Endothelial cell of umbilical vein (primary cell): ENCODE measurements around the gene GGA1. TPM values are rescaled to one million over a fixed set of nuclear protein-coding genes. Genes with fewer than 3 reads are reported as not detected.

ENCODE experiments used
- BruUV-seq: library from RNA; stranded (reverse); fragments of 400-500 nt; replicated peaks from 2 replicates; lab custom pipeline; 2021; lab: Mats Ljungman, UMichigan
- CTCF ChIA-PET: fragments of 300-600, 350-600 bp; sonication (Branson Sonifier 250); formaldehyde crosslinking; loops from one replicate; lab custom pipeline; 2021; ENCODE audit warnings: antibody characterized with exemption, inconsistent platforms; lab: Charles Lee
- POLR2A ChIA-PET: fragments of 300-600, 350-600 bp; sonication (Branson Sonifier 250); formaldehyde crosslinking; loops from one replicate; lab custom pipeline; 2021; ENCODE audit warnings: antibody characterized with exemption, inconsistent platforms; lab: Charles Lee
- DNase-seq: peaks from one replicate; pipeline ENCODE4 v3.0.0-alpha.2; 2011; ENCODE audit warnings: low read depth, low spot score
- FAIRE-seq: peaks from 2 replicates; lab custom pipeline; 2011; peaks lifted over from hg19 to GRCh38; lab: Jason Lieb, UNC
- H2AFZ ChIP-seq: 2 replicates; pipeline ENCODE4 v1.6.0; 2012; ENCODE audit warnings: low read depth, low read length, control low read depth, inconsistent platforms
- H3K27ac ChIP-seq: 2 replicates; pipeline ENCODE4 v1.5.1; 2011; ENCODE audit warnings: low read depth, mild to moderate bottlenecking, control low read depth, low read length, moderate library complexity; ENCODE audit not compliant: insufficient read depth
- H3K27me3 ChIP-seq, 2 experiments: 2 replicates each; pipeline versions ENCODE4 v1.6.0 to v1.6.1; 2011; ENCODE audit warnings: low read length in 2 of 2, mixed read lengths in 1 of 2; ENCODE audit not compliant: control insufficient read depth in 2 of 2, insufficient read depth in 2 of 2
- H3K36me3 ChIP-seq, 2 experiments: 2 replicates in 1 of 2; 3 replicates in 1 of 2; pipeline ENCODE4 v1.5.1; 2011; ENCODE audit warnings: low read length in 2 of 2, mild to moderate bottlenecking in 1 of 2, moderate library complexity in 1 of 2; ENCODE audit not compliant: control insufficient read depth in 2 of 2, insufficient read depth in 2 of 2; ENCODE audit errors: extremely low read depth in 1 of 2
- H3K4me1 ChIP-seq: 3 replicates; pipeline ENCODE4 v1.5.1; 2011; ENCODE audit warnings: mild to moderate bottlenecking, low read length; ENCODE audit not compliant: control insufficient read depth, insufficient read depth; ENCODE audit errors: extremely low read depth
- H3K4me2 ChIP-seq: 2 replicates; pipeline ENCODE4 v1.6.1; 2011; ENCODE audit warnings: low read length, control low read depth, mixed read lengths; ENCODE audit not compliant: insufficient read depth
- H3K4me3 ChIP-seq, 3 experiments: fragments of 200-600 bp in 1 of 3; sonication (generic), shearing (Covaris generic) in 1 of 3; replicated peaks in 1 of 3; 2 replicates each; pipeline ENCODE4 v1.5.1; 2011 to 2016; ENCODE audit warnings: control low read depth in 3 of 3, low read length in 3 of 3, mild to moderate bottlenecking in 2 of 3, inconsistent platforms in 1 of 3, low read depth in 1 of 3, moderate library complexity in 1 of 3; ENCODE audit not compliant: insufficient read depth in 1 of 3
- H3K79me2 ChIP-seq: 2 replicates; pipeline ENCODE4 v1.6.0; 2012; ENCODE audit warnings: low read length, inconsistent platforms; ENCODE audit not compliant: control insufficient read depth, insufficient read depth
- H3K9ac ChIP-seq: replicated peaks from 2 replicates; pipeline ENCODE3; 2011; ENCODE audit warnings: low read length, control low read depth; ENCODE audit not compliant: insufficient read depth; ENCODE audit errors: extremely low read depth
- H3K9me1 ChIP-seq: replicated peaks from 3 replicates; pipeline ENCODE4 v1.6.0; 2011; ENCODE audit warnings: mild to moderate bottlenecking, low read length; ENCODE audit not compliant: control insufficient read depth, insufficient read depth; ENCODE audit errors: extremely low read depth
- H3K9me3 ChIP-seq: replicated peaks from 2 replicates; pipeline ENCODE4 v1.5.1; 2012; ENCODE audit warnings: low read length, inconsistent platforms; ENCODE audit not compliant: control insufficient read depth, insufficient read depth
- H4K20me1 ChIP-seq: replicated peaks from 2 replicates; pipeline ENCODE3; 2011; ENCODE audit warnings: mild to moderate bottlenecking, low read length; ENCODE audit not compliant: control insufficient read depth, insufficient read depth; ENCODE audit errors: extremely low read depth
- CTCF ChIP-seq, 2 donors: IDR thresholded peaks; 1 replicate in 1 of 2; 2 replicates in 1 of 2; pipeline ENCODE4 v1.5.1; 2011; ENCODE audit warnings: low read length in 2 of 2, mild to moderate bottlenecking in 2 of 2, moderate library complexity in 2 of 2, control low read depth in 1 of 2, inconsistent platforms in 1 of 2, low read depth in 1 of 2; ENCODE audit not compliant: insufficient read depth in 1 of 2; ENCODE audit errors: extremely low read depth in 1 of 2
- GATA2 ChIP-seq: IDR thresholded peaks from 2 replicates; pipeline ENCODE4 v1.7.0; 2011; ENCODE audit warnings: low read depth, mild to moderate bottlenecking, moderate library complexity, mixed read lengths, low read length; ENCODE audit not compliant: insufficient read length, insufficient read depth
- MAX ChIP-seq: IDR thresholded peaks from 2 replicates; pipeline ENCODE4 v1.6.1; 2011; ENCODE audit not compliant: insufficient read depth, insufficient read length
- POLR2A ChIP-seq: IDR thresholded peaks from 2 replicates; pipeline ENCODE4 v1.6.1; 2012; ENCODE audit warnings: low read depth, mild to moderate bottlenecking, control low read depth, low read length
- dilution Hi-C: fragments of 300-500 bp; cut with MboI; formaldehyde crosslinking; loops from one replicate; pipeline ENCODE4 v1.15.0; 2019; ENCODE audit warnings: low sequenced_read_pairs; ENCODE audit not compliant: extremely low pct_ligation_motif_present
- intact Hi-C: fragments of 100-400 bp; cut with micrococcal nuclease; formaldehyde crosslinking; loops from one replicate; pipeline ENCODE4 v1.10.0; 2022
- polyA plus RNA-seq, 4 experiments: library from polyadenylated mRNA; depleted of rRNA in 3 of 4; stranded (reverse) in 3 of 4; unstranded in 1 of 4; fragments of >200 nt; gene quantifications; 2 replicates each; pipeline versions ENCODE4 v1.2.1 to v1.2.3, GENCODE V29; 2011 to 2012; ENCODE audit warnings: missing spikeins in 1 of 4
- total RNA-seq: library from RNA; stranded (reverse); gene quantifications from 2 replicates; pipeline ENCODE4 v1.2.3, GENCODE V29; 2021

GGA1 gene
- total and polyA plus RNA-seq, 2 donors (not counting 3 experiments of a cell fraction or from before 2014, with no cell fraction given): 54.1 to 67.5 TPM

GRCh38 chr22:37566903-37567798, 41.5 kb upstream of the GGA1 start:
- H3K27ac ChIP-seq: peak overlapping the region; percentile 0
- H3K27me3 ChIP-seq: no peaks in the 10 kb centered on the region
- dilution Hi-C loops (no loop called here), intact Hi-C loops (loop anchor here (1.0 kb wide), 3 partner anchors 21 to 28 kb away; no protein-coding TSS in a partner anchor)
- H2AFZ ChIP-seq: no peak overlapping the region
- no peaks in the 10 kb centered on the region for H3K9me3 ChIP-seq
- H3K79me2 ChIP-seq: peaks cover 55% of the 10 kb centered on the region
- ChIA-PET CTCF (interaction anchor here (0.6 to 21.8 kb wide), 17 partner anchors 9 to 235 kb away, joined by 3 to 977 read pairs (median 5); partner anchors contain the start of genes GGA1 and LGALS2), POLR2A (interaction anchor here (0.7 to 3.0 kb wide), 2 partner anchors 21 to 59 kb away, joined by 3 to 17 read pairs; no protein-coding TSS in a partner anchor)
- H3K9me1 ChIP-seq: no peaks in the 10 kb centered on the region
- H3K4me3 ChIP-seq: no peak overlapping the region
- H3K4me2 ChIP-seq: no peak overlapping the region
- FAIRE-seq (peak; percentile 85), DNase-seq (peak; percentile 58)
- peaks cover 23 to 32% of the 10 kb centered on the region in 2 experiments for H3K36me3 ChIP-seq
- H4K20me1 ChIP-seq: peaks cover 3% of the 10 kb centered on the region
- TF ChIP-seq GATA2 (peak; percentile 37), MAX (no peak), CTCF (IDR thresholded peaks at IDR 0.05; ENCODE audit: extremely low read depth in 1 of 2, insufficient read depth in 1 of 2, low read depth in 1 of 2, low read length in 2 of 2) (peak; percentile 83 to 93), POLR2A (peak; percentile 2)
- peaks cover 43% of the 10 kb centered on the region for H3K4me1 ChIP-seq
- no peak overlapping the region for H3K9ac ChIP-seq
- no TSS peak for BruUV-seq
